ENCODE measurements around the gene BTBD7. TPM values are rescaled to one million over a fixed set of nuclear protein-coding genes. Genes with fewer than 3 reads are reported as not detected.

The BTBD7 gene
- total RNA-seq, 1 experiment from 2014 or later = 32.5 TPM

GRCh38 chr14:93231129-93231979, 101.5 kb downstream of the BTBD7 start:
- H3K4me3 Mint-ChIP-seq (ENCODE audit: unreplicated experiment) = no peak overlapping the region
- peaks cover 12% of the 10 kb centered on the region for H3K4me1 Mint-ChIP-seq (ENCODE audit: insufficient read depth, unreplicated experiment)
- no peak for DNase-seq (ENCODE audit: unreplicated experiment)
- no peaks in the 10 kb centered on the region for H3K27me3 Mint-ChIP-seq (ENCODE audit: insufficient read depth, unreplicated experiment)
- BruUV-seq (replicated peaks) = no TSS peak
- TF ChIP-seq, protein P1, sequence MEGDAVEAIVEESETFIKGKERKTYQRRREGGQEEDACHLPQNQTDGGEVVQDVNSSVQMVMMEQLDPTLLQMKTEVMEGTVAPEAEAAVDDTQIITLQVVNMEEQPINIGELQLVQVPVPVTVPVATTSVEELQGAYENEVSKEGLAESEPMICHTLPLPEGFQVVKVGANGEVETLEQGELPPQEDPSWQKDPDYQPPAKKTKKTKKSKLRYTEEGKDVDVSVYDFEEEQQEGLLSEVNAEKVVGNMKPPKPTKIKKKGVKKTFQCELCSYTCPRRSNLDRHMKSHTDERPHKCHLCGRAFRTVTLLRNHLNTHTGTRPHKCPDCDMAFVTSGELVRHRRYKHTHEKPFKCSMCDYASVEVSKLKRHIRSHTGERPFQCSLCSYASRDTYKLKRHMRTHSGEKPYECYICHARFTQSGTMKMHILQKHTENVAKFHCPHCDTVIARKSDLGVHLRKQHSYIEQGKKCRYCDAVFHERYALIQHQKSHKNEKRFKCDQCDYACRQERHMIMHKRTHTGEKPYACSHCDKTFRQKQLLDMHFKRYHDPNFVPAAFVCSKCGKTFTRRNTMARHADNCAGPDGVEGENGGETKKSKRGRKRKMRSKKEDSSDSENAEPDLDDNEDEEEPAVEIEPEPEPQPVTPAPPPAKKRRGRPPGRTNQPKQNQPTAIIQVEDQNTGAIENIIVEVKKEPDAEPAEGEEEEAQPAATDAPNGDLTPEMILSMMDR (IDR thresholded peaks at IDR 0.05; ENCODE audit: unreplicated experiment) = no peak
- ChIA-PET CTCF (interaction anchor here (0.5 to 1.1 kb wide), 2 partner anchors 9 to 311 kb away, joined by 3 to 4 read pairs; no protein-coding TSS in a partner anchor), POLR2A (no interaction called here)
- no peak overlapping the region for H3K27ac Mint-ChIP-seq (ENCODE audit: low read depth, unreplicated experiment)
- intact Hi-C loops (cut with micrococcal nuclease) = no loop called here
- H3K9me3 Mint-ChIP-seq (ENCODE audit: unreplicated experiment) = no peaks in the 10 kb centered on the region
- H3K36me3 Mint-ChIP-seq (ENCODE audit: insufficient read depth, unreplicated experiment) = peaks cover 17% of the 10 kb centered on the region

DNA sequence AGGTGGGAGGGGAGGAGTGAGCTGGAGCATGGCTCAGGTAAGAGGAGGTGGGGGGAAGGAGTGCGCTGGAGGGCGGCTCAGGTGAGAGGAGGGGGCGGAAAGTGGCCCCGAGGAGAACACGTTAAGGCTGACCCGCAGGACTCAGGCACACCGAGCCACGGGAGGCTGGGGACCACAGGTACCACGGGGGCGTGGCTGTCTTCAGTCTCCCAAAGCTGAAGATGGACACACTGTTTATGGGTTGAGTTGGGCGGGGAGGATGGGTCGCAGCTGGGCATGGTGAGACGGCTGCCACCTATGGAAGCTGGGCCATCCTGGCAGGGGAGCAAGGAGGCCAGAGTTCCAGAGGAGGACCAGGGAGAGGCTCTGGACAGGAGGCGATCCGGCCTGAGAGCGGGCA, 102.3 kb downstream of the BTBD7 start:
- Mint-ChIP-seq H3K27ac (ENCODE audit: low read depth, unreplicated experiment) (no peak overlapping the region), H3K4me1 (ENCODE audit: insufficient read depth, unreplicated experiment) (peaks cover 12% of the 10 kb centered on the region), H3K36me3 (ENCODE audit: insufficient read depth, unreplicated experiment) (peaks cover 17% of the 10 kb centered on the region), H3K27me3 (ENCODE audit: insufficient read depth, unreplicated experiment) (no peaks in the 10 kb centered on the region), H3K9me3 (ENCODE audit: unreplicated experiment) (no peaks in the 10 kb centered on the region), H3K4me3 (ENCODE audit: unreplicated experiment) (no peak overlapping the region)
- ChIA-PET CTCF (no interaction called here), POLR2A (no interaction called here)
- DNase-seq (ENCODE audit: unreplicated experiment) = no peak
- BruUV-seq (replicated peaks) = no TSS peak
- TF ChIP-seq, protein P1 (IDR thresholded peaks at IDR 0.05; ENCODE audit: unreplicated experiment) = no peak
- intact Hi-C loops (cut with micrococcal nuclease) = no loop called here

DNA sequence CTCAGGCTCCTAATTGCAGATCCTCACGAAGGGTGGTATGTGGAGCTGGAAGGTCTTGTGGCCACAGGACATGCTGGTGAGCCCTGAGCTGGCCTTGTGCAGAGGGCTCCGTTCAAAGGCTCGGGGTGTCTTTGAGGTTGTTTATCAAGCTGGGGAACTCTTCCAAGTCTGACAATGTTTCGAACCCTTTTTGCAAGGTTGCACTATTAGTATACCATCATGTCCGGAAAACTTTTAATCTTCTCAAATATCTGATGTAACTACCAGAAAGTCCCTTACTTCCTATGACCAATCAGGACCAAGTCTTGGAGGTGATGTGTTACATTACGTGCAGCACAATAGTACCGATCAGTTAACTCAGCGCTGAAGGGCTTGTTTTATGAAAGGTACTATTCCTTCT, 104.3 kb downstream of the BTBD7 start:
- ChIA-PET POLR2A (no interaction called here), CTCF (interaction anchor here (1.1 kb wide), 1 partner anchor 116 kb away, joined by 3 read pairs; no protein-coding TSS in a partner anchor)
- TSS peak; percentile 45 for BruUV-seq (replicated peaks)
- Mint-ChIP-seq H3K36me3 (ENCODE audit: insufficient read depth, unreplicated experiment) (peaks cover 33% of the 10 kb centered on the region), H3K4me3 (ENCODE audit: unreplicated experiment) (no peak overlapping the region), H3K27me3 (ENCODE audit: insufficient read depth, unreplicated experiment) (no peaks in the 10 kb centered on the region), H3K27ac (ENCODE audit: low read depth, unreplicated experiment) (no peak overlapping the region), H3K4me1 (ENCODE audit: insufficient read depth, unreplicated experiment) (no peaks in the 10 kb centered on the region), H3K9me3 (ENCODE audit: unreplicated experiment) (no peaks in the 10 kb centered on the region)
- no peak for DNase-seq (ENCODE audit: unreplicated experiment)
- intact Hi-C loops (cut with micrococcal nuclease) = no loop called here
- TF ChIP-seq, protein P1 (IDR thresholded peaks at IDR 0.05; ENCODE audit: unreplicated experiment) = no peak

- TF ChIP-seq, protein P1 (IDR thresholded peaks at IDR 0.05; ENCODE audit: unreplicated experiment) = no peak
- Mint-ChIP-seq H3K27ac (ENCODE audit: low read depth, unreplicated experiment) (no peak overlapping the region), H3K36me3 (ENCODE audit: insufficient read depth, unreplicated experiment) (peaks cover 71% of the 10 kb centered on the region), H3K4me1 (ENCODE audit: insufficient read depth, unreplicated experiment) (no peaks in the 10 kb centered on the region), H3K27me3 (ENCODE audit: insufficient read depth, unreplicated experiment) (no peaks in the 10 kb centered on the region), H3K4me3 (ENCODE audit: unreplicated experiment) (no peak overlapping the region), H3K9me3 (ENCODE audit: unreplicated experiment) (no peaks in the 10 kb centered on the region)
- CTCF ChIA-PET = no interaction called here
- intact Hi-C loops (cut with micrococcal nuclease) = no loop called here
- DNase-seq (ENCODE audit: unreplicated experiment) = no peak
- BruUV-seq (replicated peaks) = no TSS peak
- POLR2A ChIA-PET = interaction anchor here (0.7 kb wide), 1 partner anchor 17 kb away, joined by 3 read pairs; the partner anchor contains the start of genes GON7 and UBR7
These were observed 109.3 kb downstream of the BTBD7 start for GRCh38 chr14:93223565-93223964.

All from MCF 10A (cell line).